Measurements from ENCODE around the gene CCNB1.
A peak's percentile ranks its signal among the peaks of the same experiment; 100 is the strongest.
"Not testable (repeated sequence)": the region's sequence is repeated elsewhere in the genome, so short reads cannot be mapped to it uniquely, and the experiment has no call there.

The CCNB1 gene

GRCh38 chr5:69187342-69187741 lies 20.4 kb downstream of the CCNB1 start:
- DNase-seq: no peak

- DNase-seq: no peak
These were observed 21.8 kb downstream of the CCNB1 start for GRCh38 chr5:69188811-69189161.

GRCh38 chr5:69189162-69190086 lies 22.5 kb downstream of the CCNB1 start, which contains the start of gene CENPH:
Gene CENPH, plus strand, starts transcription at chr5:69189583. Its CDS starts 52 bp downstream, at chr5:69189635.
- DNase-seq: peak; percentile 86

GRCh38 chr5:69202497-69202896 lies 35.5 kb downstream of the CCNB1 start:
- no peak for DNase-seq

- DNase-seq: no peak
These were observed 39.7 kb downstream of the CCNB1 start for GRCh38 chr5:69206528-69207190.

- no peak for DNase-seq
These were observed 42.7 kb downstream of the CCNB1 start for GRCh38 chr5:69209602-69210001.

GRCh38 chr5:69211200-69211599 lies 44.2 kb downstream of the CCNB1 start:
- no peak for DNase-seq

GRCh38 chr5:69212022-69212421 lies 45.1 kb downstream of the CCNB1 start:
- DNase-seq: no peak

GRCh38 chr5:69213513-69214215 lies 46.7 kb downstream of the CCNB1 start:
- no peak for DNase-seq

GRCh38 chr5:69217151-69217511 lies 50.2 kb downstream of the CCNB1 start:
- DNase-seq: no peak

GRCh38 chr5:69217548-69218526 lies 50.9 kb downstream of the CCNB1 start:
- DNase-seq: peak; percentile 93

- no peak for DNase-seq
These were observed 53.0 kb downstream of the CCNB1 start for GRCh38 chr5:69219939-69220338.

- not testable (repeated sequence) for DNase-seq
These were observed 53.4 kb downstream of the CCNB1 start for GRCh38 chr5:69220371-69220770.

- DNase-seq: not testable (repeated sequence)
These were observed 53.9 kb downstream of the CCNB1 start for GRCh38 chr5:69220833-69221232.

GRCh38 chr5:69224520-69224919 lies 57.6 kb downstream of the CCNB1 start:
- no peak for DNase-seq

- no peak for DNase-seq
These were observed 58.9 kb downstream of the CCNB1 start for GRCh38 chr5:69225860-69226259.
